H9 (cell line): ENCODE data around the gene ZNF182. TPM values are rescaled to one million over a fixed set of nuclear protein-coding genes. Genes with fewer than 3 reads are reported as not detected.

Experiments used
- DNase-seq: peaks from one replicate; pipeline ENCODE4 v3.0.0-alpha.2; 2017
- H2AFZ ChIP-seq: one replicate; pipeline ENCODE4 v1.6.1; 2013; ENCODE audit warnings: mild to moderate bottlenecking, low read length, control low read depth, moderate library complexity
- H2AK5ac ChIP-seq: 2 replicates; pipeline ENCODE4 v1.6.1; 2013; ENCODE audit warnings: low read length, control low read depth, mixed read lengths; ENCODE audit not compliant: insufficient read length
- H2BK120ac ChIP-seq: one replicate; pipeline ENCODE4 v1.6.1; 2013; ENCODE audit warnings: low read depth, mild to moderate bottlenecking, low read length, control low read depth, inconsistent platforms; ENCODE audit not compliant: poor library complexity, severe bottlenecking
- H2BK12ac ChIP-seq: 2 replicates; pipeline ENCODE4 v1.6.1; 2013; ENCODE audit warnings: low read length, control low read depth, mixed read lengths, low read depth; ENCODE audit not compliant: insufficient read length
- H2BK15ac ChIP-seq: 2 replicates; pipeline ENCODE4 v1.6.1; 2013; ENCODE audit warnings: low read depth, low read length, control low read depth
- H2BK20ac ChIP-seq: one replicate; pipeline ENCODE4 v1.6.1; 2013; ENCODE audit warnings: low read depth, mild to moderate bottlenecking, low read length, control low read depth, inconsistent platforms; ENCODE audit not compliant: poor library complexity, severe bottlenecking
- H2BK5ac ChIP-seq: 2 replicates; pipeline ENCODE4 v1.6.1; 2013; ENCODE audit warnings: low read length, control low read depth, mixed read lengths; ENCODE audit not compliant: insufficient read length
- H3K14ac ChIP-seq: 2 replicates; pipeline ENCODE4 v1.6.1; 2013; ENCODE audit warnings: low read length, control low read depth; ENCODE audit not compliant: insufficient read depth
- H3K18ac ChIP-seq: 2 replicates; pipeline ENCODE4 v1.6.1; 2013; ENCODE audit warnings: low read depth, mild to moderate bottlenecking, mixed read lengths, low read length, control low read depth; ENCODE audit not compliant: insufficient read length
- H3K23ac ChIP-seq: 2 replicates; pipeline ENCODE4 v1.6.1; 2013; ENCODE audit warnings: low read length, control low read depth, mixed read lengths, low read depth; ENCODE audit not compliant: insufficient read length
- H3K23me2 ChIP-seq: 2 replicates; pipeline ENCODE4 v1.6.1; 2013; ENCODE audit warnings: low read depth, mild to moderate bottlenecking, mixed read lengths, low read length, control low read depth; ENCODE audit not compliant: insufficient read length, poor library complexity, severe bottlenecking
- H3K27ac ChIP-seq: 2 replicates; pipeline ENCODE4 v1.5.1; 2013; ENCODE audit warnings: low read length, control low read depth, mixed read lengths, low read depth; ENCODE audit not compliant: insufficient read length
- H3K27me3 ChIP-seq: 2 replicates; pipeline ENCODE4 v1.6.1; 2013; ENCODE audit warnings: low read length, control low read depth, inconsistent platforms; ENCODE audit not compliant: insufficient read depth
- H3K4ac ChIP-seq: 2 replicates; pipeline ENCODE4 v1.6.1; 2013; ENCODE audit warnings: low read depth, mild to moderate bottlenecking, control low read depth, inconsistent platforms, low read length, moderate library complexity
- H3K4me1 ChIP-seq: 2 replicates; pipeline ENCODE4 v1.6.1; 2013; ENCODE audit warnings: low read length, control low read depth, inconsistent platforms; ENCODE audit not compliant: insufficient read depth
- H3K4me2 ChIP-seq: 2 replicates; pipeline ENCODE4 v1.6.1; 2013; ENCODE audit warnings: low read length, control low read depth, mixed read lengths; ENCODE audit not compliant: insufficient read length, insufficient read depth
- H3K56ac ChIP-seq: 2 replicates; pipeline ENCODE4 v1.6.1; 2013; ENCODE audit warnings: low read depth, mild to moderate bottlenecking, mixed read lengths, low read length, control low read depth; ENCODE audit not compliant: insufficient read length
- H3K79me1 ChIP-seq: 2 replicates; pipeline ENCODE4 v1.6.1; 2013; ENCODE audit warnings: low read depth, mild to moderate bottlenecking, moderate library complexity, low read length, control low read depth, inconsistent platforms; ENCODE audit not compliant: insufficient read depth, poor library complexity, severe bottlenecking
- H3K79me2 ChIP-seq: 2 replicates; pipeline ENCODE4 v1.6.1; 2013; ENCODE audit warnings: low read length, control low read depth, inconsistent platforms; ENCODE audit not compliant: insufficient read depth
- H3K9ac ChIP-seq: 2 replicates; pipeline ENCODE4 v1.6.1; 2013; ENCODE audit warnings: low read length, control low read depth, mixed read lengths; ENCODE audit not compliant: insufficient read length; ENCODE audit errors: extremely low read depth
- H3K9me3 ChIP-seq: one replicate; pipeline ENCODE4 v1.6.1; 2013; ENCODE audit warnings: low read depth, low read length, inconsistent platforms; ENCODE audit not compliant: control insufficient read depth
- H3T11ph ChIP-seq: one replicate; pipeline ENCODE4 v1.6.1; 2013; ENCODE audit warnings: mild to moderate bottlenecking, low read length, control low read depth, inconsistent platforms
- H4K20me1 ChIP-seq: one replicate; pipeline ENCODE4 v1.6.1; 2013; ENCODE audit not compliant: control insufficient read depth, insufficient read length, insufficient read depth
- H4K5ac ChIP-seq: 2 replicates; pipeline ENCODE4 v1.6.1; 2013; ENCODE audit warnings: low read depth, mild to moderate bottlenecking, mixed read lengths, low read length, control low read depth; ENCODE audit not compliant: insufficient read length
- H4K8ac ChIP-seq: replicated peaks from 2 replicates; pipeline ENCODE4 v1.6.1; 2013; ENCODE audit warnings: low read length, control low read depth, mixed read lengths, low read depth; ENCODE audit not compliant: insufficient read length
- H4K91ac ChIP-seq: 2 replicates; pipeline ENCODE4 v1.6.1; 2013; ENCODE audit warnings: low read depth, mild to moderate bottlenecking, moderate library complexity, mixed read lengths, low read length, control low read depth; ENCODE audit not compliant: insufficient read length
- H3K27ac Mint-ChIP-seq, 3 experiments: 2 replicates in 2 of 3; 3 replicates in 1 of 3; pipeline ENCODE4 v1.8.0; 2020 to 2021; ENCODE audit warnings: mixed read lengths in 3 of 3, mild to moderate bottlenecking in 1 of 3, moderate library complexity in 1 of 3
- H3K27me3 Mint-ChIP-seq: 2 replicates; pipeline ENCODE4 v1.8.0; 2021; ENCODE audit warnings: low read depth, mild to moderate bottlenecking, moderate library complexity, mixed read lengths
- H3K36me3 Mint-ChIP-seq, 3 experiments: 2 replicates in 2 of 3; 3 replicates in 1 of 3; pipeline ENCODE4 v1.8.0; 2020 to 2021; ENCODE audit warnings: low read depth in 3 of 3, mixed read lengths in 3 of 3; ENCODE audit not compliant: insufficient read depth in 1 of 3
- H3K4me1 Mint-ChIP-seq, 2 experiments: 2 replicates each; pipeline ENCODE4 v1.8.0; 2020; ENCODE audit warnings: mixed read lengths in 2 of 2
- H3K4me3 Mint-ChIP-seq, 2 experiments: 2 replicates in 1 of 2; 3 replicates in 1 of 2; pipeline ENCODE4 v1.8.0; 2020 to 2021; ENCODE audit warnings: mild to moderate bottlenecking in 2 of 2, mixed read lengths in 2 of 2, moderate library complexity in 1 of 2
- H3K9me3 Mint-ChIP-seq, 2 experiments: 2 replicates in 1 of 2; 3 replicates in 1 of 2; pipeline ENCODE4 v1.8.0; 2020; ENCODE audit warnings: mild to moderate bottlenecking in 2 of 2, mixed read lengths in 2 of 2, moderate library complexity in 1 of 2
- CTCF ChIP-seq: fragments of 200-600 bp; sonication (generic); conservative IDR thresholded peaks from 3 replicates; pipeline ENCODE4 v1.8.0; 2021; ENCODE audit warnings: antibody characterized with exemption, mild to moderate bottlenecking
- WGBS: extraction: QIAGEN DNeasy Blood & Tissue Kit; methylation state at CpG from one replicate; pipeline ENCODE4 v1.1.7; 2013; ENCODE audit warnings: missing lambda C conversion rate, low lambda C conversion rate, mixed read lengths; ENCODE audit not compliant: insufficient read length; ENCODE audit errors: extremely low coverage; 5-methylcytosine and 5-hydroxymethylcytosine counted together
- total RNA-seq: library from RNA; stranded (reverse); gene quantifications from 2 replicates; pipeline ENCODE4 v1.2.1, GENCODE V29; 2021

The ZNF182 gene
- total RNA-seq, 1 experiment from 2014 or later, result 7.6 TPM

GRCh38 chrX:48002929-48003328 is 860 bp downstream of the ZNF182 start:
- no peak overlapping the region for H3K27ac Mint-ChIP-seq
- no peak overlapping the region for H3K18ac ChIP-seq
- no peaks in the 10 kb centered on the region for H3K27me3 Mint-ChIP-seq
- no peak overlapping the region for H4K8ac ChIP-seq
- H3K9me3 Mint-ChIP-seq, result peaks cover 39 to 49% of the 10 kb centered on the region in 2 experiments
- H3K4me1 Mint-ChIP-seq, result peaks cover 0 to 6% of the 10 kb centered on the region in 2 experiments; a peak in 3 of 4 replicates
- no peak overlapping the region for H2AFZ ChIP-seq
- H3K23me2 ChIP-seq, result no peaks in the 10 kb centered on the region
- H2BK12ac ChIP-seq, result no peak overlapping the region
- H3K56ac ChIP-seq, result no peak overlapping the region
- peak overlapping the region; percentile 63 for H3K4me2 ChIP-seq
- no peaks in the 10 kb centered on the region for H3K27me3 ChIP-seq
- H3K79me2 ChIP-seq, result no peaks in the 10 kb centered on the region; the same call in 1 of the 2 replicates
- no peak overlapping the region for H2AK5ac ChIP-seq
- no peaks in the 10 kb centered on the region for H3K4me1 ChIP-seq
- no peak overlapping the region for H3T11ph ChIP-seq
- no peak for DNase-seq
- no peak overlapping the region for H2BK15ac ChIP-seq
- TF ChIP-seq CTCF, result no peak
- H4K20me1 ChIP-seq, result no peaks in the 10 kb centered on the region
- peaks cover 9 to 24% (median 13%) of the 10 kb centered on the region in 3 experiments for H3K36me3 Mint-ChIP-seq
- no peak overlapping the region for H3K23ac ChIP-seq
- H3K79me1 ChIP-seq, result no peaks in the 10 kb centered on the region
- H3K9ac ChIP-seq, result no peak overlapping the region
- no peak overlapping the region for H2BK120ac ChIP-seq
- no peak overlapping the region for H2BK20ac ChIP-seq
- no CpG with 5 or more reads among the region's 7 CpGs for WGBS
- H3K9me3 ChIP-seq, result peaks cover 8% of the 10 kb centered on the region
- no peak overlapping the region for H3K4ac ChIP-seq
- H4K91ac ChIP-seq, result no peak overlapping the region
- H2BK5ac ChIP-seq, result no peak overlapping the region
- H3K27ac ChIP-seq, result no peak overlapping the region
- H3K4me3 Mint-ChIP-seq, result peak overlapping the region; percentile 84 to 97
- no peak overlapping the region for H3K14ac ChIP-seq
- H4K5ac ChIP-seq, result no peak overlapping the region
